Neural cell (in vitro differentiated cells): Measurements from ENCODE around the gene DCAF5. TPM values are rescaled to one million over a fixed set of nuclear protein-coding genes. Genes with fewer than 3 reads are reported as not detected.

Experiments
- H2AFZ ChIP-seq: fragments of 200-600, 300-800 bp; sonication (generic), shearing (Covaris generic); 2 replicates; pipeline ENCODE4 v1.6.0; 2014; ENCODE audit warnings: low read depth, mild to moderate bottlenecking, antibody characterized with exemption, low read length, moderate library complexity
- H3F3A ChIP-seq: fragments of 200-600 bp; shearing (Covaris generic); 2 replicates; pipeline ENCODE4 v1.6.1; 2016; ENCODE audit warnings: mild to moderate bottlenecking, moderate library complexity, mixed read lengths, antibody characterized with exemption, low read length; ENCODE audit not compliant: insufficient read depth, poor library complexity, severe bottlenecking
- H3K27ac ChIP-seq: fragments of 200-600, 300-800 bp; sonication (generic), shearing (Covaris generic); 2 replicates; pipeline ENCODE4 v1.5.1; 2014; ENCODE audit warnings: mild to moderate bottlenecking, low read length, moderate library complexity
- H3K27me3 ChIP-seq: fragments of 300-800, 200-600 bp; sonication (generic), shearing (Covaris generic); 2 replicates; pipeline ENCODE4 v1.6.0; 2014; ENCODE audit warnings: mild to moderate bottlenecking, low read depth, low read length, moderate library complexity; ENCODE audit not compliant: insufficient read depth
- H3K36me3 ChIP-seq: fragments of 300-800, 200-600 bp; sonication (generic), shearing (Covaris generic); 2 replicates; pipeline ENCODE4 v1.5.1; 2014; ENCODE audit warnings: mild to moderate bottlenecking, antibody characterized with exemption, low read length, moderate library complexity; ENCODE audit not compliant: insufficient read depth
- H3K4me2 ChIP-seq: fragments of 300-800, 200-600 bp; sonication (generic), shearing (Covaris generic); 2 replicates; pipeline ENCODE4 v1.6.0; 2014; ENCODE audit warnings: mild to moderate bottlenecking, low read length
- H3K4me3 ChIP-seq: fragments of 300-800, 200-600 bp; sonication (generic), shearing (Covaris generic); 2 replicates; pipeline ENCODE4 v1.5.1; 2014; ENCODE audit warnings: mild to moderate bottlenecking, low read length, moderate library complexity
- H3K79me2 ChIP-seq: fragments of 200-600 bp; shearing (Covaris generic); replicated peaks from 2 replicates; pipeline ENCODE4 v1.6.0; 2014; ENCODE audit warnings: mild to moderate bottlenecking, low read length, moderate library complexity; ENCODE audit not compliant: insufficient read depth
- H3K9ac ChIP-seq: fragments of 300-800, 200-600 bp; sonication (generic), shearing (Covaris generic); 2 replicates; pipeline ENCODE4 v1.6.1; 2016; ENCODE audit warnings: mild to moderate bottlenecking, low read length, mixed read lengths
- H3K9me2 ChIP-seq: fragments of 200-600 bp; shearing (Covaris generic); 2 replicates; pipeline ENCODE4 v1.6.1; 2016; ENCODE audit warnings: mild to moderate bottlenecking, low read length, mixed read lengths; ENCODE audit not compliant: insufficient read depth
- H3K9me3 ChIP-seq: fragments of 200-600, 300-800 bp; sonication (generic), shearing (Covaris generic); 2 replicates; pipeline ENCODE4 v1.6.1; 2016; ENCODE audit warnings: mild to moderate bottlenecking, mixed run types, low read length, moderate library complexity, mixed read lengths
- H4K20me1 ChIP-seq: fragments of 200-600 bp; shearing (Covaris generic); 2 replicates; pipeline ENCODE4 v1.6.1; 2016; ENCODE audit warnings: mild to moderate bottlenecking, mixed run types; ENCODE audit not compliant: insufficient read depth
- CTCF ChIP-seq: fragments of 450-650 bp; IDR thresholded peaks from 2 replicates; pipeline ENCODE4 v1.5.1; 2014; ENCODE audit warnings: antibody characterized with exemption, mild to moderate bottlenecking, moderate library complexity; ENCODE audit not compliant: poor library complexity, severe bottlenecking
- EP300 ChIP-seq: fragments of 450-650 bp; conservative IDR thresholded peaks from 2 replicates; pipeline ENCODE4 v1.6.1; 2014; ENCODE audit warnings: antibody characterized with exemption, mild to moderate bottlenecking, moderate library complexity; ENCODE audit not compliant: poor library complexity, severe bottlenecking
- EZH2 ChIP-seq: fragments of 200-600, 300-800 bp; shearing (Covaris generic), sonication (generic); IDR thresholded peaks from 2 replicates; pipeline ENCODE4 v1.6.1; 2014; ENCODE audit warnings: antibody characterized with exemption, low read length, borderline replicate concordance, mild to moderate bottlenecking; ENCODE audit not compliant: insufficient read depth, poor library complexity, severe bottlenecking
- MXI1 ChIP-seq: fragments of 450-650 bp; conservative IDR thresholded peaks from 2 replicates; pipeline ENCODE4 v1.6.1; 2014; ENCODE audit warnings: antibody characterized with exemption, mild to moderate bottlenecking; ENCODE audit not compliant: poor library complexity, severe bottlenecking
- POLR2AphosphoS5 ChIP-seq: IDR thresholded peaks from 2 replicates; pipeline ENCODE4 v1.6.1; 2012
- RAD21 ChIP-seq: fragments of 450-650 bp; conservative IDR thresholded peaks from 2 replicates; pipeline ENCODE4 v1.6.1; 2014; ENCODE audit warnings: antibody characterized with exemption, mild to moderate bottlenecking, moderate library complexity
- REST ChIP-seq: IDR thresholded peaks from 2 replicates; pipeline ENCODE4 v1.6.1; 2012; ENCODE audit warnings: borderline replicate concordance
- SMC3 ChIP-seq: fragments of 450-650 bp; conservative IDR thresholded peaks from 2 replicates; pipeline ENCODE4 v1.6.1; 2014; ENCODE audit warnings: antibody characterized with exemption, mild to moderate bottlenecking, moderate library complexity; ENCODE audit not compliant: poor library complexity
- TAF1 ChIP-seq: IDR thresholded peaks from 2 replicates; pipeline ENCODE4 v1.6.1; 2012; ENCODE audit warnings: low read depth
- polyA plus RNA-seq: library from polyadenylated mRNA; depleted of rRNA; stranded (reverse); fragments of >200 nt; gene quantifications from 2 replicates; pipeline ENCODE4 v1.2.3, GENCODE V29; 2014

Gene DCAF5
- polyA plus RNA-seq, 1 donor from 2014 or later, result 33.5 TPM

DNA sequence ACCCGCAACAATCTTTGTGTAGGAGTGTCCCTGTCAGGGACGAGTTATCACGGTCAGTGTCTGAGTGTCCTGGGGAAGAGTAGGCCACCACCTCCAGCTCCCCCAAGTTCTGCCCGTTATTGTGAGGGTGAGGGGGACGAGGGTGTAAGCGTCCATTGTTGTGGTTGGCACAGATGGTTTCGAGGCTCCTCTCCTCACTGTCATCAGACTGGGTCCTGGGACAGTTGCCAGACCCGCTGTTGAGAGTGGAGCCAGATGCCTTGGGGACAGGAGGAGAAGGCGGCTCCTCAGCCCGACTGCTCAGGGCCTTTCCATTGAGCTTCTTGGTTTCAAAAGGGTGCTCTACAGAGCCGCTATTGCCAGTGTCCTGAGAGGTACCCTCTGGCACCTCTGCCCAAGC, 98.9 kb downstream of the DCAF5 start:
- Histone ChIP-seq H3K4me2 (no peak overlapping the region), H3K27me3 (no peaks in the 10 kb centered on the region), H3K27ac (no peak overlapping the region), H3K4me3 (no peak overlapping the region), H3K36me3 (no peaks in the 10 kb centered on the region), H3K9me3 (no peaks in the 10 kb centered on the region), H2AFZ (no peak overlapping the region), H3K9ac (no peak overlapping the region), H4K20me1 (no peaks in the 10 kb centered on the region), H3F3A (peaks cover 3% of the 10 kb centered on the region), H3K79me2 (no peaks in the 10 kb centered on the region), H3K9me2 (no peaks in the 10 kb centered on the region)
- TF ChIP-seq EZH2 (no peak), EP300 (no peak), SMC3 (no peak), CTCF (no peak), TAF1 (no peak), MXI1 (no peak), RAD21 (no peak), REST (no peak), POLR2AphosphoS5 (no peak)

- Histone ChIP-seq H4K20me1 (no peaks in the 10 kb centered on the region), H3K9me3 (no peaks in the 10 kb centered on the region)
- TF ChIP-seq EZH2 (no peak), REST (no peak), POLR2AphosphoS5 (no peak), CTCF (no peak), MXI1 (no peak), EP300 (no peak), TAF1 (no peak), RAD21 (no peak), SMC3 (no peak)
Measured at GRCh38 chr14:69052181-69052601, 100.7 kb downstream of the DCAF5 start.

More at GRCh38 chr14:69052181-69052601, 100.7 kb downstream of the DCAF5 start:
- Histone ChIP-seq H3K27me3 (no peaks in the 10 kb centered on the region), H3K9ac (no peak overlapping the region), H3F3A (peaks cover 3% of the 10 kb centered on the region), H3K27ac (no peak overlapping the region), H3K36me3 (no peaks in the 10 kb centered on the region), H2AFZ (no peak overlapping the region), H3K4me2 (no peak overlapping the region), H3K9me2 (no peaks in the 10 kb centered on the region), H3K4me3 (no peak overlapping the region), H3K79me2 (no peaks in the 10 kb centered on the region)
